ENCODE results near the gene APP.

DNA sequence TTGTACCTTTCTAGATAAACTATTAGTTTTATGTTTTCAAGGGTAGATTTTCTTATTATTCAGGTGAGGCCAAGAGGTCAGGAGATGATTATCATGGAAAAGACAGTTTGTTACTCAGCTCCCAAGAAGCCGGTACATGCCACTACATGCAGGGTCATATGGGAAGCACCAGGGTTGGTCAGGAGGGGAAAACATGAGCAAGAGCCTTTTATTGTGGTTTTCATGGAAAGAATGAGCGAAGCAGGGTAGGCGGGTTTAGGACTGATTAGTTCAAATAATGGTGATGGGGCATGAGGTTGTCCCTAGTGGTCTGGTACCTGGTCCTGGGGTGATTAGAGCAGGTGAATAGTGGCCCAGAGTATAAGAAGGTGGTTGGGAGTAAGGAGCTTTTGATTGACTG is 189.9 kb downstream of the APP start:
- TF ChIP-seq EZH2 (optimal IDR thresholded peaks at IDR 0.05; ENCODE audit: low read depth, low read length), result no peak
- TF ChIP-seq, protein P1, sequence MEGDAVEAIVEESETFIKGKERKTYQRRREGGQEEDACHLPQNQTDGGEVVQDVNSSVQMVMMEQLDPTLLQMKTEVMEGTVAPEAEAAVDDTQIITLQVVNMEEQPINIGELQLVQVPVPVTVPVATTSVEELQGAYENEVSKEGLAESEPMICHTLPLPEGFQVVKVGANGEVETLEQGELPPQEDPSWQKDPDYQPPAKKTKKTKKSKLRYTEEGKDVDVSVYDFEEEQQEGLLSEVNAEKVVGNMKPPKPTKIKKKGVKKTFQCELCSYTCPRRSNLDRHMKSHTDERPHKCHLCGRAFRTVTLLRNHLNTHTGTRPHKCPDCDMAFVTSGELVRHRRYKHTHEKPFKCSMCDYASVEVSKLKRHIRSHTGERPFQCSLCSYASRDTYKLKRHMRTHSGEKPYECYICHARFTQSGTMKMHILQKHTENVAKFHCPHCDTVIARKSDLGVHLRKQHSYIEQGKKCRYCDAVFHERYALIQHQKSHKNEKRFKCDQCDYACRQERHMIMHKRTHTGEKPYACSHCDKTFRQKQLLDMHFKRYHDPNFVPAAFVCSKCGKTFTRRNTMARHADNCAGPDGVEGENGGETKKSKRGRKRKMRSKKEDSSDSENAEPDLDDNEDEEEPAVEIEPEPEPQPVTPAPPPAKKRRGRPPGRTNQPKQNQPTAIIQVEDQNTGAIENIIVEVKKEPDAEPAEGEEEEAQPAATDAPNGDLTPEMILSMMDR (IDR thresholded peaks at IDR 0.05; ENCODE audit: low read length), result no peak
